Stimulated activated CD4-positive, alpha-beta T cell treated with anti-CD3 and anti-CD28 coated beads, TNF-alpha, amount 100 ng/mL, for 24 hours (primary cell): ENCODE data around the gene RWDD4.

ENCODE experiments used
- DNase-seq, 3 experiments: peaks; one replicate each; pipeline ENCODE4 v3.0.0-alpha.2; 2020; ENCODE audit warnings: low read depth in 3 of 3

The RWDD4 gene

DNA sequence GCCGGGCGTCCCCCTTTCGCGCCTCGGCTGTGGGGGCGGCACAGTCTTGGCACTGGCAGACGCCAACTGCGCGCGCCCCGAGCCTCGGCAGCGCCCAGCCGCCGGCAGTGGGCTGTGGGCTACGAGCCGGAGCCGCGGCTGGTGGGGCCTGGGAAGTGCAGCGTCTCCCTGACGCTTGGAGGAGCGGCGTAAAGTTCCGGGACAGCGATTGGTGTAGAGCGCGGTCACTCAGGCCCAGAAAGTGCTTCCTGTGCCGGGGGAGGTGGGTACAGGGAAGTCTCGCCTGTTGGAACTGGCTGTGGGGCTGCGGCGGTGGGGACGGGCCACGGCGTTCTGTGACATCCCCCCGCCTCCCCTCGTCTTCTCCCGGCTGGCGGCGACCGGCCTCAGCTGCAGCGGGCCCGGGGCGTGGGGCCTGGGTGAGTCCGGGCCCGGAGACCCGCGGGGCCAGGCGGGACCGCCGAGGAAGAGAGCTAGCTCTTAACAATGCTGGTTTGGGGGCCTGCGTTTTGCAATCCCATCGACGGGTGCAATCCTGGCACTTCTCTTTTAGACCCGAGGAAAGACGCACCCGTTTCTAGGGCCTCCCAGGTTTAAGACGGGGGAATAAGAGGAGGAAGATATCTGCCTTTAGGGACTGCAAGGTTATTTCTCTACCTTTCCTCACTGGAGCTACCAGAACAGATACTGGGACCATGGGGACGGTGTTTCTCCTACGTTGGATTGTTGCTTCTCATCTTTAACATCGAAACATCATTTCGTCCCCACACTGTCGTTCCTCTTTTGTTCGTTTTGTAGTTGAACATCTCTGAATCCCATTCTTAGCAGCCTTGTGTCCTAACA, at the start of gene RWDD4, which contains the start of gene TRAPPC11:
Gene RWDD4 (minus strand): TSS at position 157 of the 843 bp plus-strand sequence. CDS start 233 bp downstream, outside the sequence.
Gene TRAPPC11 (plus strand): TSS at position 265 of the 843 bp plus-strand sequence. CDS start 4,575 bp downstream, outside the sequence.
- DNase-seq = peak; percentile 89 to 96 (median 91)

DNA sequence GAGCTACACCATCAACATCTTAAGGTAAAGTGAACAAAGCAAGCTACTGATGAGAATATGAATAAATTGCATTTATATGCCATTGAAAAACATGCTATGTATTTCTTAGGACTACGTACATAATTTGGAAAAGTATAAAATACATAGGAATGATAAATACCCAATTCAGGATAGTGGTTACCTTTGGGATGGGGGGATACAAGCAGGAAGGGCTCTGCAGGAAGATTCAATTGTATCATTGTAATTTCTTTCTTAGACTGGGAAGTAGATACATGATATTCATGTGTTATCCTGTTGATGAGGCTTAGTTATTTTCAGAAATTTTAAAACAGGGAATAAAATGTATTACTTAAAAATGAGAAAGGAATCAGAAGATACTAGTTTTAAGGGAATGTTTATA, 43.5 kb upstream of the RWDD4 start:
- no peak for DNase-seq

DNA sequence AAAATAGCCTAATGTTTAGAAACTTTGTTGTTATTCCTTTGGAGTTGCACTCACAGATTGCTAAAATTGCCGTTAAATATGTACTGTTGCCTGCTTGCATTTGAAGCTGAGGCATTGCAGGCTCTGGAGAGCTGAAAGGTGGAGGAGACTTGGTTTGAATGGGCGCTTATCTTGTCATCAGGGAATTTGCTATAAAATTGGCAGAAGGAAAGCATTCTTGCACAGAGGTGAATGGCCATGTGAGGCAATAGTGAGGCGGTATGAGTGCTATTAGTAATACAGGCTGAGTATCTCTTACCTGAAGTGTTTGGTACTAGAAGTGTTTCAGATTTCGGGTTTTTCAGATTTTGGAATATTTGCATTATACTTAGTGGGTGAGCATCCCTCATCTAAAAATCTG, 41.4 kb upstream of the RWDD4 start:
- no peak for DNase-seq

- no peak for DNase-seq
These were observed 39.9 kb upstream of the RWDD4 start for GRCh38 chr4:183698909-183699308.

GRCh38 chr4:183691897-183692296, 32.9 kb upstream of the RWDD4 start:
- DNase-seq = no peak

DNA sequence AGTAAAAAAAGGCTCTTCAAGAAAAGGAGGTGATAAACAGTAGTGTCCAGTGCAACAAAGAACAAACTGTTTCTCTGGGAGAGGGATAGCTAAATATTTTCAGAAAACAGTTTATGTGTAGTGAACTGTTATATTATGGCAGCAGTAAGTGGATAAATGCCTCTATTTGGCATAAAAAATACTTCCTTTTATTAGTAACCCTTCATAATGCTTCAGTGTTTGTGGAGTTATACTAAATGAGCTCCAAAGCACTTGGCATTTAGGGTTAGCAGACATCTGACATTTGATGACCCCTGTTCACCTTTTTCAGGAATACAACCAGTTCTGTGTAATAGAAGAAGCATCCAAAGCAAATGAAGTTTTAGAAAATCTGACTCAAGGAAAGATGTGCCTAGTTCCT, 32.0 kb upstream of the RWDD4 start:
- DNase-seq = no peak

DNA sequence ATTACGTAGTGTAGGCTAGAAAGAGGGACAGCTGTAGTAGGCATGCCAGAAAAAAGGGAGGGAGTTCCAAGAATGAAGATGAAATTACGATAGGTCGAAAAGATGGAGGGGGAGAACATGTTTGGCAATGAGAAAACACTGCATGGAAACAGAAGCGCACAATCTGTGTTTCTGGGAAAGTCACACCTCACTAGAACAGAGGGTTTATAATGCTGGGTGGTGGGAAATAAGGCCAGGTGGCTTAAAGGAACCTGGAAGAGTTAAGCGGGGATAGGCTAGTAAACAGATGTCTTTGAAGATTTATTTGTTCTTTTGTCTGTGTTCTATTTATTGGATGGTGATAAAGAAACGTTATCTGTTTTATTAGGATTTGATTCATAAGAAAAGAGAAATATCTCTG, 29.2 kb upstream of the RWDD4 start:
- no peak for DNase-seq

GRCh38 chr4:183686461-183686860, 27.5 kb upstream of the RWDD4 start:
- no peak for DNase-seq

DNA sequence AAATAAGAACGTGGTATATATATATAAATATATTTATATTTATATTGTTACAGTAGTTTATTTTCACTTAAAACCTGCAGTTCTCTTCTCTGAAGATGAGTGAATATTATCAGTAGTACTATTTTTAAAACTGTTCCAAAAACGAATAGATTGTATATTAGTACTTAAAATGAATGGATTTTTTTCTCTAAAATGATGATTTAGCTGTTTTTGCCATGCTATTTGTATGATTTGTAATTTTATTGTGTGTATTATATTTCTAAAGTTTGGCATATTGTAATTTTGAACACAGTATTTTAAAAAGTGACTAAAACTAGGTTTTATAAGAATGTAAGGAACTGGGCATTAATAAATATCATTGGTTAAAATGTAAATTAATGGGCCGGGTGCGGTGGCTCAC, 22.1 kb upstream of the RWDD4 start:
- no peak for DNase-seq

GRCh38 chr4:183675625-183676024, 16.6 kb upstream of the RWDD4 start:
- no peak for DNase-seq

- no peak for DNase-seq
These were observed 15.2 kb upstream of the RWDD4 start for GRCh38 chr4:183674153-183674552.

GRCh38 chr4:183670960-183671555, 12.1 kb upstream of the RWDD4 start:
- DNase-seq = no peak

- no peak for DNase-seq
These were observed 11.3 kb upstream of the RWDD4 start for GRCh38 chr4:183670251-183670650.

- no peak for DNase-seq
These were observed 7.1 kb upstream of the RWDD4 start for GRCh38 chr4:183666088-183666487.

GRCh38 chr4:183659872-183660242, 872 bp upstream of the RWDD4 start:
- DNase-seq = no peak

- DNase-seq = peak in 1 of 3 experiments; percentile 17
These were observed 490 bp downstream of the RWDD4 start for GRCh38 chr4:183658362-183659028.

DNA sequence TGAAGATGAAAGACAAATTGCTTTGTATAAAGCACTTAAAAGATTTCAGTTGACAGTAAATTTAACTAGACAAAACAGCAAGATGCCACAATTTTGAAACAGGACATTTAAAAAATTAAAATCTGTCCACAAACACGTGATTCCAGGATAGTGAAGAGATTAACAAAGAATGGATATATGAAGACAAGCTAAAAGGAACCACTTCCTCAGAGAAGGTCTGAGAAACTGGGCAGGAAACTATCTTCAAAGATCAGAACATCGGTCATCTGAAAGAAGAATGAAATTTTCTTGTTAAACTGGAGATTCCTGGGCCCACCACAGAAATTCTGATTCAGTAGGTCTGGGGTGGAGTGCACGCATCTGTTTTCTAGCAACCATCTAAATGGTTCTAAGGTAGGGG, 1.4 kb downstream of the RWDD4 start:
- no peak for DNase-seq

GRCh38 chr4:183645326-183645725, 13.7 kb downstream of the RWDD4 start:
- DNase-seq = no peak

DNA sequence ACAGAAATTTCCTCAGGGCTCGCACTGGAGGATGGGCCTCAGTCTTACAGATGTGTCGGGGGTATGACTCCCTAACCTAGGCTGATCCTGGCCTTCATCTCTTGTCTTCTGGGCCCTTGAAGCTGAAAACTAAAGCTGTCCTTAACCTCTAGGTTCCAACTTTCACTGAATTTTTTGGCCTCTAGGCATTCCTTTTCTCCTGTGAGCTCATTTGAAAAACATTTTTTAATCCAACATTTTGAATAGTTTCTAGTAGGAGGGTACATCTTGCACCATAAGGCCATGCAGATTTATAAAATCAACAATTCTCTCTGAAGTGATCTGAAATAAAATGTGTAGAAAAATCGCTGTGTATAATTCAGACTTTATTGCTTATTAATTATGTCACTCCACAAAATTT, 19.7 kb downstream of the RWDD4 start:
- DNase-seq = no peak

- DNase-seq = no peak
These were observed 20.5 kb downstream of the RWDD4 start for GRCh38 chr4:183638436-183638835.

- no peak for DNase-seq
These were observed 21.5 kb downstream of the RWDD4 start for GRCh38 chr4:183637461-183637860.

DNA sequence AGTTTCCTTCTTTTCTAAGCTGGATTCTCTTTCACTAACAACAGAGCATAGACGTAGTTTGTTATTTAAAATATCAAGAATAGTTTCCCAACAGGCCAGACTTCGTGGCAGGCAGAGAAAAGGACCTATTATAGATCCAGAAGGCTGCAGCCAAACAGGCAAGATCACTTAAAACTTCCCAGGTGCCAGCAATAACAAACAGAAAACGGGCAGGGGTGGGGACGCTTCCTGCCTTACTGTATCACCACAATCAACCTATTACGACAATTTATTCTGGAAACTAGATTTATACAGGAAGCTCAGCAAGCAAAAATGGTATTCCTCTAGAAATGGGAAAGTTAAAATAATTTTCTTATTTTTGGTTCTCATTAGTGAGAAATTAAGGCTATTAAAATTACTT, 22.1 kb downstream of the RWDD4 start:
- no peak for DNase-seq

- no peak for DNase-seq
These were observed 22.5 kb downstream of the RWDD4 start for GRCh38 chr4:183636503-183636902.
